HG03558 (cell line): ENCODE results near the gene HOXC5.

Experiments used
- ATAC-seq: cut with Tn5 transposase; IDR thresholded peaks from one replicate; pipeline ENCODE4 v1.9.1; 2021; ENCODE audit warnings: moderate number of reproducible peaks; ENCODE audit not compliant: unreplicated experiment; ENCODE audit errors: extremely low read depth

HOXC5 gene

DNA sequence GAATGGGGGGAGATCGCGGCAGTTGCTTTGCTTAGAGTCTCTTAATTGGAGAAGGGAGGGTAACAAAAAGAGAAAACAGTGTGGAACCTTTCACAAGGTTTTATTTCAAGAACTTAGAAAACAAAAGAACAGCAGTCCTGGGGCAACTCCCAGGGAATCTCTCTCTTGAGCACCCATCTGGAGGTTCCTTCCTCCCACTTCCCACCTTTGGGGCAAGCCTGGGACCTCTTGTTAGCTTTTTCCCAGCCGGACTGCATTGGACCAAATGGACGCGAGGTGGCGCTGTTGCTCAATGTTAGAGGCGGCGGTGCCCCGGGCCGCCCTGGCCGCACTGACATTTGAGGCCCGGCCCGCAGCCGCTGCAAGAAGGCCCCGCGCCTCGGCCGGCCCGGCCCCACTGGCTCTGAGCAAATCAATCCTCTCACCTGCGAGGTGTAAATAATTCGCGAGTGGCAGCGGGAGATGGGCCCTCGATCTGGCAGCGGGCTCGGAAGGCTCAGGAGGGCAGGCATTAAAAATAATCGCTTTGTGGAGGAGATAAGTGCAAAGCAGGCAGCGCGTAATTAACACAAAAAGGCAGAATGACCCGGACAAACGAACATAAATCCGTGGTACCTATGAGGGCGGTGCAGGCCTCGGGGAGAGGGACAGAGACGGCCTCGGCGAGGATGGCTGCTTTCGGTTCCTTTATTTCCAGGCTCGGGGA lies 26.8 kb upstream of the HOXC5 start:
- ATAC-seq = no peak

GRCh38 chr12:54006559-54007220 lies 26.2 kb upstream of the HOXC5 start:
- ATAC-seq = no peak

DNA sequence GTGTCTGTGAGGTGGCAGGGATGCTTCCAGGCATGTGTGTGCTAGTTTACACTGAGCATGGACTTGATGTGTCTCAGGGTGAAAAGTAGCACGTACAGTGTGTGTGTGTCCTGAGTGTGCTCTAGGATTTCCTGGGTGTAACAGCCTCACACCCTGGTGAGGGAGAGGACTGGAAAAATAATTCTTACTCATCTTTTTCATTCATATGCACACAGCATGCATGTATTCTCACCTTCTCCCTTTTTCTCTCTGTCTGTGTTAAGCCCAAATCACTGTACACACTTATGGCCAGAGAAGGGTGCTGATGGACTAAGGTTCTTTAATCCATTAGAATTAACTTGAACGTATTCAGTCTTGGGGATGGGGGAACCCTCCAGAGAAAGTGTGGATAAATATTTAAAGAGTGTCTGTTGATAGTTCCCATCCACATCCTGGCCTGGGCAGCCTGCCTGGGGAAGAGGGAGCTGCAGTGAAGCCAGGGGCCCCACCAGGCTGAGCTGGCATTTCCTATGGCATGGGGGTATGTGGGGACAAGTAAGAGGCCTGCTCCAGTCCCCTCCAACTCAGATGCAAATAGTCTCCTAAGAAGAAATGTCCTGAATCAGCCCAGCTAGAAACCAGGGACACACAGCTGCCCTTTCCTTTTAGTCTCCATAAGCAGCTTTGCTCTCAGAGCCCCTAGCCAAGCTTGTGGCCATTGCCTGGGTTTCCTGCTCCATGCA lies 25.2 kb upstream of the HOXC5 start:
- no peak for ATAC-seq

- ATAC-seq = no peak
These were observed 24.6 kb upstream of the HOXC5 start for GRCh38 chr12:54008260-54008552.

GRCh38 chr12:54009171-54010052 lies 23.4 kb upstream of the HOXC5 start:
- ATAC-seq = no peak

DNA sequence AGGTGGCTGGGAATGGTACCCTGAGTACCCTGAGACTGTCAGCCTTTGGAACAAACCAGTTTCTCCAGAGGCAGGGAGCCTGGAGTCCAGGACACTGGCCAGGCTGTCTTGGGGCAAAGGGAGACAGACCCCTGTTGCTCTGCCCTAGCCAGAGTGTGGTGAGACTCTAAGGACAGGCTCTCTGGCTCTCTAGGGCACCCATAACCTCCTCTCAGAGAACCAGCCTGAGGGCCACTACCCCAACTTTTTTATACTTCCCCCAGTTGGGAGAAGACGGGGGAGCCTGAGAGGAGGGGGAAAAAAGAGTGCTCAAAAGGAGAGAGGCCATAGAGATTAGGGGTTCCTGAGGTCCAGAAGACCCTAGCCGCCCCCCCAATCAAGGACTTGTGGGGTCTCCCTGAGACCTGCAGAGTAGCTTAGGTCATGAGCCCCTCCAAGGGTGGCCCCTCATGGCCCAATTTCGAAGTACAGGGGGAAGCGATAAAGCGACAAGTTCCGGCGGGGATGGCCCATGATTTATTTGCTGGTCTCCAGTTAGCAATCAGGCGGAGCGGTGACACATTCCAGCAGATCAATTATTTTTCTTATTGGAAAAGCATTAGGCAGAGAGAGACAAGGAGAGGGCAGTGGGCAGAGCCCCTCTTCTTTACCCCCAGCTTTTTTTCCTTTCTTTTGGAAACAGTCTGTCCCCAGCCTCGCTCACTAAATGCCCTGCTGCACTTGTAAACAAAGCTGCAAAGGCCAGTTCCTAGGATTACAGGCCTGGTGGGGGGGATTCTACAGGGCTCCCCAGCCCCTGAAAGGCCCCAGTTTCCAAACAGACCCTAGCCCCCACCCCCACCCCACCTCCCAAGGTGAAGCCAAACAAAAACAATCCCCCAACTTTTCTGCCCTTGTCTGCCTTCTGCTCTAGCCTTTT lies 22.5 kb upstream of the HOXC5 start:
- ATAC-seq = no peak

- no peak for ATAC-seq
These were observed 21.7 kb upstream of the HOXC5 start for GRCh38 chr12:54010972-54011664.

GRCh38 chr12:54011665-54012532 lies 21.0 kb upstream of the HOXC5 start:
- ATAC-seq = no peak

GRCh38 chr12:54012631-54013409 lies 20.0 kb upstream of the HOXC5 start:
- no peak for ATAC-seq

GRCh38 chr12:54014377-54015017 lies 18.4 kb upstream of the HOXC5 start:
- no peak for ATAC-seq

GRCh38 chr12:54015018-54015931 lies 17.6 kb upstream of the HOXC5 start:
- no peak for ATAC-seq

DNA sequence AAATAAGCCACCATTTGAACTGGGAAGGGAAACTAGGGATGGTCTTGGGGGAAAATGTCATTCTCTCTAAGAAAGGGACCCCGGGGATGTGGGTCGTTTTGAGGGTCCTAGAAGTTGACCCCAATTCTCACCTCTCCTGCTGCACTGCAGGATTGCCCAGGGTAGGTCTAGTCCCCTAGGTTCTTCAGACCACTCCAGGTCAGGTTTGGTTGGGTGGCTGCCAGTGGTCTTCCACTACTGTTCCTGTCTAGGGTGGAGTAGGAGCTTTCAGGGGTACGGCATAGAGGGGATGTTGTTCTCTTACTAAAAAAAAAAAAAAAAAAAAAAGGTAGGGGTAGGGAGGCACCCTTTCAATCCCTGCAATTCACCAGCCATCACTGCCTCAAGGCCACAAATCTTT lies 16.8 kb upstream of the HOXC5 start:
- no peak for ATAC-seq

GRCh38 chr12:54016478-54016964 lies 16.3 kb upstream of the HOXC5 start:
- ATAC-seq = no peak

- ATAC-seq = peak; percentile 19
These were observed 15.6 kb upstream of the HOXC5 start for GRCh38 chr12:54017027-54017788.

DNA sequence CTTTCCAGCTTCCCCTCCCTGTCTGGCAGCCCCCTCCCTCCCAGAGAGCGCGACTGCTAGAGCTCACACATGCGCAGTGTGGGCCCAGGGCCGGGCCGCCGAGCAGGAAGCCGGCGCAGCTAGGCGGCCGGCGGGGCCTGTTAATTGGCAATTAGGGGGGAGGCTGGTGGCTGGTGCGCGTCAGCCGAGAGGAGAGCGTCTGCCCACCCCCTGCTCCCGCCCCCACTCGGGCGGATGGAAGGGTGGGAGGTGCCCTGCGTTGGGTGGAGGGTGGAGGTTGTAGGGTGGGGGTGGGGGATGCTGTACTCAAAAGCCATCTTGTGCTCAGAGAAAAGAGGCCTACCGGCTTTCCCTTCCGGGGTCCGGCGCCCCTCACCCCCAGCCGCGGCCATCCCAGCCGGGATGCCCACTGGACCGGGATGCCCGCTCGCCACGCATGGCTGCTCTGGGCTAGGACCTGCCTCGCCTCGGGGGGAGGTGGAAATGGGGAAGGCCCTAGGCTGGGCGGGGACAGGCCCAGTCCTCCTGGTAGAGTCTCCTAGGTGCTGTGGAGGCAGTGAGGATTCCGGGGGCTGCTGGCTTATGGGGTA lies 14.9 kb upstream of the HOXC5 start:
- peak; percentile 62 for ATAC-seq
